ENCODE results near the gene BCL11A.
"Not testable (repeated sequence)": the region's sequence is repeated elsewhere in the genome, so short reads cannot be mapped to it uniquely, and the experiment has no call there.

The BCL11A gene

DNA sequence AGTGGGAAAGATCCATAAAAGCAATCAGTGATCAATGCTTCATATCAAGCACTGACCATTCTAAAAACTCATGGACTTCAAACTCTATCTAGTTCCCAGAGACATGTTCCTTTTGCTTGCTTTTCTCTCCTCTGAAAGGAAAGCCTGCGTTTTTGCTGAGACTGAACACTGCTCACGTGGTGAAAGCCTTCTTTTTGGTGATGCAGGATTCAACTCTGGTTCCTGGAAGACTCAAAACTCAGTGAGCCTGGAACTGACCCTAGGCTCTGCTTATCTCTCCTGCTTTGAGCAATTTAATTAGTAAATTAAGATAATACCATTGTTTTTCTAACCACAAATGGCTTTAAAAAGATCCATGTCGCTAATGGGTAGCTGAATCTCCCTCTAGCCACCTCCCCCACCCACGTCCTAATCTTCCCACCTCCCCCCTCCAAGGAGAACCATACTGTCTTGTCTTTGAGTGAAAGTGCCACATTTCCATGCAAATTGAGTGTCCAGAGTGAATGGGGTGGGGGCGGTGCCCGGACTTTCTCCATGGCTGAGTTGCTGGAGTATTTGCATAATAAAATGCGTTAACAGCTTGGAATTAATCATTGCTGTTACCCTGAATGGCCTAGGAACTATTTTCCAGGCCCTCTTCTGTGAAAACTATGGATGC lies 130.5 kb downstream of the BCL11A start:
- no peak for DNase-seq

DNA sequence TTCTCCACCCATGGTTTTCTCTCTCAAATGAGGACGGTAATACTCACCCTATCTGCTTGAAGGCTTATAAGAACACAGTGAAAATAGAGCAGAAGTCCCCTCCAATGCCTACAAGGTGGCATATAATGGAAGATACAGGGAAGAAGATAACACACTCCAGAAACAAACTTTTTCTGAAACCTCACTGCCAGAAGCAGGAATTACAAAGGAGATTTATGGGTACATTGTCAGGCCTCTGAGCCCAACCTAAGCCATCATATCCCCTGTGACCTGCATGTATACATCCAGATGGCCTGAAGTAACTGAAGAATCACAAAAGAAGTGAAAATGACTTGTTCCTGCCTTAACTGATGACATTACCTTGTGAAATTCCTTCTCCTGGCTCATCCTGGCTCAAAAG lies 136.2 kb downstream of the BCL11A start:
- not testable (repeated sequence) for DNase-seq

DNA sequence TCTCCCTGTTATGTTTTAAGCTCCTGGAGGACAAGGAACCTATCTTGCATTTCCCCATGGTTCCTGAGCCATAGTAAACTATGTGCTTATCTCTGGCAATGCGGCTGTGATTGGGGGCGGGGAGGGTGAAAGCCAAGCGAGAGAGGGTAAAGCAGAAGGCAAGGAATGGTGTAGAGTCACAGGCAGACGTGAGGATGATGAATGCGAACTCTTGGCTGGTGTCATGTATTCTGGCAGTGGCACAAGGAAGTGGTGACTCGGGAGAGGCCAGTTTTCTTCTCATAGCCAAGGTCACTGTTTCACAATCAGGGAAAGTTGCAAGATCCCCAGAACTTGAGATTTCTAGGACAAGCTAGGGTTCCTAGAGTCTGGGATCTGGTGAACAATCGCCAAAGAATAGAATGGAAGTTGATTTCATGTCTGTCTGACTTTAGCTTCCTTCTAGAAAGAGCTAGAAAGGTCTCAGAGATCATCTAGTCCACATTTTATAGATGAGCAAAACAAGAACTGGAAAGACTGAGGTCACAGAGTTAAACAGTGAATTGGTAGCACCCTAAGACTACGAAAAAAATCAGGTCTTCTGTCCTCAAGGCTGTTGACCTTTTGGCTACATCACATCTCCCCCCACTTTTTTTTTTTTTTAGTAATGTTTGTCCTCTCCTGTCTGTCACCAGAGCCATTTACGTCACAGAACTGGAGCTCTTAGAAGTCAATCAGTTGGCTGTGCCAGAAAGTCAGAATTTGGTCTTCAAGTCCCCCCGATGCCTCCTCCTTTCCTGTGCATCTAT lies 137.0 kb downstream of the BCL11A start:
- DNase-seq, result no peak

DNA sequence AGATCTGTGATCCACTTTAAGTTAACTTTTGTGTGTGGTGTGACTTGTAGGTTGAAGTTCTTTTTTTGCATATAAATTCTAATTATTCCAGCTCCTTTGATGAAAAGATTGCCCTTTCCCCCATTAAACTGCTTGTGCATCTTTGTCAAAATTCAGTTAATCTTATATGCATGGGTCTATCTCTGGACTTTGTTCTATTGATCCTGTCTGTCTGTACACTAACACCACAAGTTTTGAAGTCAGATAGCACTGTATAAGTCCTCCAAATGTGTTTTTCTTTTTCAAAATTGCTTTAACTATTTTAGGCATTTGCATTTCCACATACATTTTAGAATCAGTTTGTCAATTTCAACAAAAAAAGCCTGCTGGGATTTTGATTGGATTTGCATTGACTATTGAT lies 137.6 kb downstream of the BCL11A start:
- no peak for DNase-seq

DNA sequence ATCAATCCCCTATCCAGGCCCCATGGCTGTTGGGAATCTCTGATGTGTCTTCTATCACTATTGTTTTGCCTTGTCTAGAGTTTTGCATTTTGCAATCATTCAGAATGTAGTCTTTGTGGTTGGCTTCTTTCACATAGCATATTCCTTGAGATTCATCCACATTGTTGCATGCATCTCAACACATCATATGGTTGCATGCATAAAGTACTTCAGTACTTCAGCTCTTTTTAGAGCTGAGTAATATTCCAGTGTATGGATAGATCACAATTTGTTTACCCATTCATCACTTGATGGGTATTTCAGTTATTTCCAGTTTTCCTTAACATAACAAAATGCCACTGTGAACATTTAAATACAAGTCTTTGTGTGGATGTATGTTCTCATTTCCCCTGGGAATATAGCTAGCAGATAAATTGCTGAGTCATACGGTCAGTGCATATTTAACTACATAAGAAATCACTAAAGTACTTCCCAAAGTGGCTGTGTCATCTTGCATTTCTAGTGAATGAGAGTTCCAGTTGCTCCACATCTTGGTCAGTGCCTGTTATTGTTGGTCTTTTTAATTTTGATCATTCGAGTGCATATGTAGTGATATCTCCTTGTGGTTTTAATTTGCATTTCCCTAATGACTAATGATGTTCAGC lies 138.8 kb downstream of the BCL11A start:
- no peak for DNase-seq

DNA sequence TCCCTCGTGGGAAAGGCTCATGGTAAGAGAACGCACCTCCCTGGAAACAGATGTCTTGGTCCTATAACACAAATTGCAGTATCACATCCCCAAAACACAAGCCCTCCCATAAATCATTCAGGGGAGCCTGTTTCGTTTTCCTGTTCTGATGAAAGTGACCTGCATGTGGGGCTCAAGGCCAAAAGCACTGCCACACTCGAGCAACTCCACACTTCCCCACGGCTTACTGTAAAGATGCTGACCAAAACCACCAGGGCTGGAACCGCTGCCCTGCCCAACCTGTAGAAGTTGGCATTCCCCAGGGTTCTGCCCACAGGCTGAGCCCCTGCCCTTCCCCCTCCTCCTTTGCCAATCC lies 139.7 kb downstream of the BCL11A start:
- DNase-seq, result no peak

DNA sequence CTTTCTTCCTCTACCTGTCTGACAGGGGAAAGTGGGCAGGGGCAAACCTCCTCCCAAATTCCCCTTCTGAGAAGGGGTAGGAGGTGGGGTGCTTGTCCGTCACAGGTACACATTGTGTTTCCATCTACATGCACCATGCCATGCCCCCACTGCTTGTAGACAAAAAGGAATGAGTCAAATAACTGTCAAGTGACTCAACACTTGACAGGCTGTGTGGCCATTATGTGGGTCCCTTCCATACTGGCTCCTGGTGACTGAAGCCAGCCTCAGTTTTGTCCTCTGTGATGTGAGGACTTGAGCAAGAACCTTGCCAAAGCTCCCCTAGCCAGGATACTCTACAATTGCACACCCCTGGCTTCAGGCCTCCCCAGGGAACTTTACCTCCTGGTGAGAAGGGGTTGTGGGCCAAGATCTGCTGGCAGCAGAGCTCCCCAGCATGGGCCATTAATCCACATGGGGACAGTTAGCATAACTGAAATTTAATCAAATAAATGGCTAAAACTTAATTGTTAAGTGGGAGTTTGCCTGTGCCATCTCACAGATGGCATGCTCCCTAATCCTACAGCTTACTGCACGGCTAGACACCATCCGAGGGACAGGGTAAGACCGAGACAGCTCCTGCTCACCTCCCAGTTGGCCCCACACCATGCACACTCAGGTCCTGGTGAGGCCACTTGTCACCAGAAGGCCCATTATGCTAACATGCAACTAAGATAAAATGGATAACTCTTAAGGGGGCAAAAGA lies 140.2 kb downstream of the BCL11A start:
- DNase-seq, result no peak

DNA sequence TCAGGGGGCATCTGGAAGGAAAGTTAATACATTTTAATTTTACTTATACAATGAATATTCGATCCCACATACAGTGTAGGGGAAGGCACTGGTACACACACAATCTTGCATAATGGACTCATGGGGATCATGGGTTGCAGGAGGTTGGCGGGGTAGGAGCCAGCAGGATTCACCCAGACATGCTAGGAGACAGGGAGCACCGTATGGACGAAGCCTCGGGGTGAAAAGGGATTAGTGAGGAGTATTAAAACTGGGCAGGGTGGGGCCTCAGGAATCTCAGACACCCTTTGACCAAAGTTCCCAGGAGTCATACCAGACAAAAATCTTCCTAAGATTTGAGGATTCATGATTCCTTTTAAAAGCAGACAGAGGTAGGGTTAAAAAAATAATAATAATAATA lies 140.8 kb downstream of the BCL11A start:
- DNase-seq, result no peak

DNA sequence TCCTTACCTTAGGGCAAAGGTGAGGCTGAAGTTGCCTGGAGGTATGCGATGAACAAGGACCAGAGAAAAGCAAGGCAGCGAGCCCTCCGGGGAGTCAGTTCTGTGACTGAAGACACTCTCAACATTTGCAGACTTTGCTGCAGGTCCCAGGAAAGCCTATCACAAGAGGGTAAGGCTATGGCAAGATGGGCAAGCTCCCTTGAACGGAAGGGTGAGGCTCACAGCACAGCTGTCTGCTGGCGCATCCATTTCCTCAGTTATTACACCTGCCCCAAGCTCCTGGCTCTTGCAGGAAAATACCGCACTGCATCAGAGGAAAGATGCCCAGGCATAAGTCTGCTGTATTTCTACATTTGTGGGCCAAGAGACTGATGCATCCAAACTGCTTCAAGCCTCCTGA lies 141.4 kb downstream of the BCL11A start:
- DNase-seq, result no peak

DNA sequence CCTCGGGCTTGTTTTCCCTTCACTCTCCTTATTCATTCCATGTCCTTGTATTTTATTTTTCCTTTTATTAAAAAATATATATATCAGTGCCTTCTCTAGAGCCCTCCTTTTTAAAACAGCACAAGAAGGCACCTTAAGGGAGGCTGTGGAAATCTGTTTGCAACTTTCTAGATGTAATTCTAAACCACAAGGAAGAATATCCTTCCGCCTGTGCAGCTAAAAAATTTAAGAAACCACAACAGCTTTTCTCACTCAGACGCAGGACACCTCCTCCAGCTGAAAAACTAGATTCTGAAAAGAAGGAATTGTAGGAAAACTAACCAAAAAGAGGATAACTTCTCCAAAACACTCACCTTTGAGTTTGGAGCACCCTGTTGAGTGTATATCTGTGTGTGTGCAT lies 142.2 kb downstream of the BCL11A start:
- no peak for DNase-seq

DNA sequence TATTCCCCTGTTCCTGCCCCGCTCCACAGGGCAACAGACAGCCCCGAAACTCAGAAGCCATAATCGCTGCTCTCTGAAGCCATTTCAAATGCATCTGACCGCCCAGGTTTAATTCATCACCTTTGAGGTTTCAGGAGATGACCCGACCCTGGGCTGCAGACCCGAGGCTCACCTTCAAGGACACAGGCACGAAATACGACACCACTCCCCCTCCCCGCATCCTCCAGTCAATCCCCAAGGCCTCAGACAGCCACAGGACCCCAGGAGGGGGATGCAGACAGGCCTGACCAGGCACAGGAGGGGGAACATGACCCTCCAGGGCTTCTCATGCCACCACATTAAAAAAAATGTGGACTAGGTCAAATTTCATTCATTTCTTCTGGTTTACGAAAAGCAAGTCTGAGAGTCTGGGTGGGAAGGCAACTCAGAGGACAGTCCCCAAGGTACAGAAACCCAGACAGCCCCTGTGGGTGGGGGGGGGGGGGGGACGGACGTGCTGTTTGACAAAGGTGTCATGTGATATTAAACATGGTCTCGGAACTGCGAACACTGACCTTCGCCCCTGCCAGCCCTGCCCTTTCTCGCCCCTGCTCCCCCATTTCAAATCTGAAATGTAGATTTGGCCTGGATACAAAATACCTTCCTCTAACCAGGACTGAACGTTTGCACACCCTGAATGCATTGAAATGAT lies 142.9 kb downstream of the BCL11A start:
- no peak for DNase-seq

DNA sequence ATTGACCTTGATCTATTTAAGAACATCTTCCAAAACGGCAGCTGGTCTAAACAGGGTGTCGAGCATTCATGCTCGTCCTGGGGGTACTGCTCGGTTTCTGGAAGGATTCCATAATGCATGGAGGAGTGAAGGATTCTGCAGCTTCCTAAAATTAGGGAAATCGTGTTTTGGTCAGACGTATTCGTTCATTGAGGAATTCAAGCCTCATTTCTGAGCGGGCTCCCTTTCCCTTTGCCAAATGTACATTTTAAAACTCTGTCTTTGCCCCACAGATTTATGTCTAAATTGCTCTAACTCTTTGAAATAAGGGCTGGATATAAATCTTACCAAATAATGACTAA lies 144.0 kb downstream of the BCL11A start:
- no peak for DNase-seq

DNA sequence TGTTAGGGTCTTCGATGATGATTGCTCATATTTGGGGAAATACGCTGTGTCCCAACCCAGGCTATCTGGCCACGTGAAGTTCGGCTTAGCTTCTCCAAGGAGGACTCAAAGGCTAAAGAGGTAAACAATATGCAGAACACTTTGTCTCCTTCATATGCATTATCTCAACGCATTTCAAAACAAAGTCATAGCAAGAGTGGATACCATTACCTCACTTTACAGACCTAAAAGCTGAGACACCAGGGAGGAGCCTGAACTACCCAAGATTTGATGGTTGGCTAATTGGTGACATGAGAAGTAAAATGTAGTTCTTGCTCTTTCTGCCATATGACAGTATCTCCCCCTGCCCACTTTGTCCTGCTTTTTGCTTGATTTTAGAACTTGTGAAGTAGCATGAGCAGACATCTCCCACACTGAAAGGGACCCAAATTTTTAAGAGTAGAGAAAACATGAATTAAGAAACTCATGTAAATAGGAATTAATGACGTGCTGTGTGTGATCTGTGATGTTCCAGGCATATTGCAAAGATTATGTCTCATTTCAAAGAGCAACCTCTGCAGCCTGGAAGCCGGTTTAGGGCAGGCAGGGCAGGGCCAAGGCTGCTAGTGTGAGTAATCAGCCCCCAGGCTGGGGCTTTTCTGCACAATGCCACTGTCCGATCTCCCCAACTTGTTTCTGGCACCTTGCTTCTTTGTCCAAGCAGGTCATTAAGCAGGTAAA lies 144.5 kb downstream of the BCL11A start:
- DNase-seq, result no peak

DNA sequence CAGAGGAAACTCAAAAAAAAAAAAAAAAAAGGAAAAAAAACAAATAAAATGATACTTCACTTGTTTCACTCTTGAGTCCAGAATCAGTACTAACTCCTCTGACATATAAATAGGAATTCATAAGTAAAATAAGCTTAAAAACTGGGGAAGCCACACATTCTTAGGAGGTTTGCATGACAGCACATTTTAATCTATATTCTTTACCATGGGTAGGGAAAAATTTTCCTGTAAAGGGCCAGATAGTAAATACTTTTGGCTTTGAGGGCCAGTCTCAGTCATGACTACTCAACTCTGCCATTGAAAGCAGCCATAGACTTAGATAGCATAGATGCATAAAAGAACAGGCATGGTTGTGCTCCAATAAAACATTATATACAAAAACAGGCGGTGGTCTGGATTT lies 145.2 kb downstream of the BCL11A start:
- no peak for DNase-seq

DNA sequence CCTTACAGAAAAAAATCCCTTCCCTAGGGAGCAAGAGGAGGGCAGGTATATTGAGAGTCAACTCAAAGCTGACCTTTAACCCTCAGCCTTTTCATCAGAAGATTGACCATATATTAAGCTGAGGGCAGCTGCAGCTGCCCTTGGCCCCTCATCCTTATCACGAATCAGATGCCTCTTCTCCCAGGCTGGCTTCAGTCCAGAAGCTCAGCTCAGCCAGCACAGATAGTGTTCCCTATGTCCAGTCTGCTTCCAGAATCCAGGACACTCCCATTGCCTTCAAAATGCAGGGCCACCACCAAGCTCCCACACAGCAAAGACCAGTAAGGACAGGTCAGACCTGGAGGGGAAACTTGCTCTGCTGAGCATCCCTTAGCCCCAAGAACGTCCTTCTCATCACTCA lies 146.1 kb downstream of the BCL11A start:
- no peak for DNase-seq

DNA sequence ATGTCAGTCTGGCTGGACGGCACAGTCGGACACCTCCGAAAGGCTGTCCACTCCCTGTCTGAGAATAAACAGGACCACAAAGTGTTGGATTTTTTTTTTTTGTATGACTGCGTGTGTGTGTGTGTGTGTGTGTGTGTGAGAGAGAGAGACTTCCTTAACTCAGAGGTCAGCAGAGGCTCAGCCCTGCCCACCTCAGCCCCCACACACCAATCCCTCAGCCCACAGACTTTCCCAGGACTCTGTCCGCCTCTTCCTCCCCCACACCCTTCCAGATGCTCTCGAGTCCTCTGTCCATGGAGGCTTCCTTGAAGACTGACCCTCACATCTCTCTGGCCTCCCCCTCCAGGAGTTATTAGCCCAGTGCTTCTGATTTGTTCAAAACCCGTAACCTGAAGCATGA lies 147.3 kb downstream of the BCL11A start:
- no peak for DNase-seq

DNA sequence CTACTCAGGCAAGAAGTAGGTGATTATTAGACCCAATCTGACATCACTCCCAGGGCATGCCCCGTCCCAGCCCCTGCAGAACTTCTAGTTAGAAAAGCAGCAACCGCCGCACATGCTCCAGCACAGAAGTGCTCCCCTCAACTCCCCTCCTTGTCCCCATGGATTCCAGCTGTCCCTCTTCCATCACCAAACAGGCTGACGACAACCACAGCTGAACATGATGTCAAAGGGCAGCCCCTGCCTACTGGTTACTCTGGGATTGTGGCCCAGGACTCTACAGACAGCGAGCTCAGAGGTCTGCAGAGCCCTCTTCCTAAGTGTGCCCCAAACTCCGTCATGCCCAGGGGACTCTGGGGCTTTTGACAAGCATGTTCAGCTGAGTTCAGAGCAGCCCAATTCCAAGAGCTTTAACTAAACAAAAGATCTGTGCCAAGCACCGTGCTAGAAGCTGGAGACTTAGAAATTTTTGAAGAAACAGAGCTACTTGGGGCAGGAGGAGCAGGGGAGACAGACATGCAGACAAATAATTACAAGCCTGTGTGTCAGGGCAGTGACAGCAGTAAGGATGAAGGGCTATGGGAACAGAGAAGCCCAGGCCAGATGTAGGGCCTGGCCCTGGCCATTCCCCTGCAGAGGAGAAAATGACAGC lies 148.1 kb downstream of the BCL11A start:
- no peak for DNase-seq
